Suprapubic skin (tissue), 4 donors: ENCODE measurements around the gene FOXK1.

Experiments
- CTCF ChIP-seq, 2 donors: fragments of 200-600 bp in 1 of 2; fragments of 450-650 bp in 1 of 2; sonication (generic) in 1 of 2; IDR thresholded peaks; one replicate each; pipeline ENCODE4 v1.5.1; 2016 to 2019; ENCODE audit warnings: antibody characterized with exemption in 2 of 2, mild to moderate bottlenecking in 1 of 2, moderate library complexity in 1 of 2
- EP300 ChIP-seq: sonication (generic); formaldehyde crosslinking; IDR thresholded peaks from one replicate; pipeline ENCODE4 v1.6.1; 2017; ENCODE audit warnings: antibody characterized with exemption
- POLR2A ChIP-seq, 2 donors: fragments of 450-650 bp; IDR thresholded peaks; one replicate each; pipeline ENCODE4 v1.6.1; 2017; ENCODE audit warnings: antibody characterized with exemption in 2 of 2, mild to moderate bottlenecking in 2 of 2, moderate library complexity in 2 of 2
- POLR2AphosphoS5 ChIP-seq, 3 donors: sonication (generic); formaldehyde crosslinking; IDR thresholded peaks; one replicate each; pipeline ENCODE4 v1.6.1; 2017; ENCODE audit warnings: antibody characterized with exemption in 3 of 3

GRCh38 chr7:4749798-4750197, 67.7 kb downstream of the FOXK1 start:
- TF ChIP-seq CTCF (IDR thresholded peaks at IDR 0.05): no peak
- no peak for TF ChIP-seq POLR2AphosphoS5 (IDR thresholded peaks at IDR 0.05)
- no peak for TF ChIP-seq POLR2A (IDR thresholded peaks at IDR 0.05)
- no peak for TF ChIP-seq EP300
